Mesothelial cell of epicardium (in vitro differentiated cells): ENCODE measurements around the gene RNF113B. TPM values are rescaled to one million over a fixed set of nuclear protein-coding genes. Genes with fewer than 3 reads are reported as not detected.
A peak's percentile ranks its signal among the peaks of the same experiment; 100 is the strongest.

Source experiments
- DNase-seq, 2 experiments: peaks; one replicate each; pipeline ENCODE4 v3.0.0; 2021; ENCODE audit warnings: low spot score in 2 of 2; ENCODE audit not compliant: unreplicated experiment in 2 of 2
- H3K27ac Mint-ChIP-seq: 2 replicates; pipeline ENCODE4 v1.8.0; 2021; ENCODE audit warnings: mixed read lengths
- H3K27me3 Mint-ChIP-seq: 2 replicates; pipeline ENCODE4 v1.8.0; 2021; ENCODE audit warnings: low read depth, mixed read lengths
- H3K36me3 Mint-ChIP-seq: 2 replicates; pipeline ENCODE4 v1.8.0; 2021; ENCODE audit warnings: mixed read lengths
- H3K4me1 Mint-ChIP-seq: 2 replicates; pipeline ENCODE4 v1.8.0; 2021; ENCODE audit warnings: mixed read lengths
- H3K4me3 Mint-ChIP-seq: 2 replicates; pipeline ENCODE4 v1.8.0; 2021; ENCODE audit warnings: mild to moderate bottlenecking, moderate library complexity, mixed read lengths
- H3K9me3 Mint-ChIP-seq: 2 replicates; pipeline ENCODE4 v1.8.0; 2021; ENCODE audit warnings: mixed read lengths
- total RNA-seq: library from RNA; stranded (reverse); gene quantifications from 3 replicates; pipeline ENCODE4 v1.2.1, GENCODE V29; 2021
- TF ChIP-seq, protein P1 (sequence below): fragments of 200-600 bp; sonication (generic); IDR thresholded peaks from one replicate; pipeline ENCODE4 v1.5.0; 2021; ENCODE audit warnings: antibody characterized with exemption; ENCODE audit not compliant: unreplicated experiment

The RNF113B gene
- total RNA-seq, 1 donor from 2014 or later: not detected

DNA sequence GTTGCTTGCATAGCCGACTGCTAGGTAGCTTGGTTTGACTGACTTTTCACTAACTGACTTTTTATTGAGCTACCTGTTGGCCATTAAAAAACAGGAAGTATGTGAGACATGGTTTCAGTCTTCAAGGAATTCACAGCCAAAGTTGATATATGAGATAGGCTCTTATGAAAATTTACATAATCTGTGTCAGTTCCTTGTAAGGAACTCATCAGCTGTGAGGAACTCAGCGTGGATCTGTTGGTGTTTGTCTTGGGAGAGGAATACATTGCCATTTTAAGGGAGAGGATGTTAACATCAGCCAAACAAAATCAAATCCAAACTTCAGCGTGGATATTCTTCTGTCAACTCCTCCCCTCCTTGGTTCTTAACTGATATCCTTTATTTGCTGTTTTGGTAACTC, 2.0 kb downstream of the RNF113B start:
- Mint-ChIP-seq H3K27ac (peak overlapping the region; percentile 86), H3K4me1 (peaks cover 55% of the 10 kb centered on the region)

DNA sequence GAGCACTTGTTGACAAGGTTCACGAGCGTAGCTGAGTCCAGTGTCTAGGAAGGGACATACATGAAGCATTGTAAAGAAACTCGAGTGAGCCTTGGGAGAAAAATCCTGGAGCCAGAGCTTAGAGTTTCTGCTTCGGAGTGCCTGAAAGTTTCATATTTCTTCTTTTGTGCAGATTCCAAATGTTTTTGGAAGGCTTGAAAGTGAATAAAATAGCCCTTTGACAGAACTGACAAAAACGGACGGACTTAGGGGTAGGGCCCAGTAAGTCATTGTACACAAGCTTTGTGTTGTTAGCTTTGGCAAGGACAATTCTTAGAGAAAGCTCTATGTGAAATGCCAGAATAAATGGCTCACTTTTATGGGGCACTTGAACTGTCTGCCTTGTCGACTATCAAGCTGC, 2.8 kb downstream of the RNF113B start:
- Mint-ChIP-seq H3K4me1 (peaks cover 55% of the 10 kb centered on the region), H3K27ac (peak overlapping the region; percentile 86), H3K36me3 (peaks cover 21% of the 10 kb centered on the region), H3K27me3 (no peaks in the 10 kb centered on the region), H3K9me3 (peaks cover 4% of the 10 kb centered on the region), H3K4me3 (no peak overlapping the region)
- TF ChIP-seq, protein P1, sequence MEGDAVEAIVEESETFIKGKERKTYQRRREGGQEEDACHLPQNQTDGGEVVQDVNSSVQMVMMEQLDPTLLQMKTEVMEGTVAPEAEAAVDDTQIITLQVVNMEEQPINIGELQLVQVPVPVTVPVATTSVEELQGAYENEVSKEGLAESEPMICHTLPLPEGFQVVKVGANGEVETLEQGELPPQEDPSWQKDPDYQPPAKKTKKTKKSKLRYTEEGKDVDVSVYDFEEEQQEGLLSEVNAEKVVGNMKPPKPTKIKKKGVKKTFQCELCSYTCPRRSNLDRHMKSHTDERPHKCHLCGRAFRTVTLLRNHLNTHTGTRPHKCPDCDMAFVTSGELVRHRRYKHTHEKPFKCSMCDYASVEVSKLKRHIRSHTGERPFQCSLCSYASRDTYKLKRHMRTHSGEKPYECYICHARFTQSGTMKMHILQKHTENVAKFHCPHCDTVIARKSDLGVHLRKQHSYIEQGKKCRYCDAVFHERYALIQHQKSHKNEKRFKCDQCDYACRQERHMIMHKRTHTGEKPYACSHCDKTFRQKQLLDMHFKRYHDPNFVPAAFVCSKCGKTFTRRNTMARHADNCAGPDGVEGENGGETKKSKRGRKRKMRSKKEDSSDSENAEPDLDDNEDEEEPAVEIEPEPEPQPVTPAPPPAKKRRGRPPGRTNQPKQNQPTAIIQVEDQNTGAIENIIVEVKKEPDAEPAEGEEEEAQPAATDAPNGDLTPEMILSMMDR: no peak
- DNase-seq: no peak

More for the DNA sequence above, 2.0 kb downstream of the RNF113B start:
- Mint-ChIP-seq H3K4me3 (no peak overlapping the region), H3K9me3 (no peaks in the 10 kb centered on the region), H3K27me3 (no peaks in the 10 kb centered on the region), H3K36me3 (peaks cover 20% of the 10 kb centered on the region)
- TF ChIP-seq, protein P1: no peak
- no peak for DNase-seq

DNA sequence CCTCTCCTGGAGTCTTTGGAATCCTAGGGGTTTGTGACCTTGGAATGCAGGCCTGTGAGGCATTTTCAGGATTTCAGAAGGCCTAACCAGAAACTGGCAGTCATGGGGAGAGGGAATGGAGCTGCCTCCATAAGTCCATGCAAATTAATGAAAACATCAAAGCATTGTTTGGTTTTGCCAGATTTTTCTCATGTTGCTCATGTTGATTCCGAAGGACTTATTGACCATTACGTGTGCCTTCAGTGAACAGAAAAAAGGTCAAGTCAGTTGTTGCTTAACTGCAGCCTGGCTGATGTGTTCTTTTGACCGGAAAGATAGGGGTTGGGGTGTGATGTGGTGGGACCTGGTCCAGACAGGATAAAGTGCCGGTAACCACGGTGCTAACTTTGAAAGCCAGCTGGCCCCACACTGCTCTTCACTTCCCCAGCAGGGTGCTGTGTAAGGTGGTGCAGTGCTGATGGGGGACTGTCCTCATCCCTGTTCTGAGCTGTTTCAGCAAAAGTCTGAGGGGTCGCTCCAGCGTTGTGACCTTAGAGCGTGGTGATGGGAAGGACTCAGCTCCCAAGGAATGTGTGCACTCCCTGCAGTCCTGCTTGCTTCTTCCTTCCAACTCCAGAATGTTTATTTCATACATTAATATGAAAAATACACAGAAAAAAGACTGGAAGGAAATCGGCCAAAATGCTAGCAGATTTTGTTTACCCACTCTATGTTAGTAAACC, 3.5 kb downstream of the RNF113B start:
- no peak overlapping the region for H3K4me3 Mint-ChIP-seq
- TF ChIP-seq, protein P1: no peak

DNA sequence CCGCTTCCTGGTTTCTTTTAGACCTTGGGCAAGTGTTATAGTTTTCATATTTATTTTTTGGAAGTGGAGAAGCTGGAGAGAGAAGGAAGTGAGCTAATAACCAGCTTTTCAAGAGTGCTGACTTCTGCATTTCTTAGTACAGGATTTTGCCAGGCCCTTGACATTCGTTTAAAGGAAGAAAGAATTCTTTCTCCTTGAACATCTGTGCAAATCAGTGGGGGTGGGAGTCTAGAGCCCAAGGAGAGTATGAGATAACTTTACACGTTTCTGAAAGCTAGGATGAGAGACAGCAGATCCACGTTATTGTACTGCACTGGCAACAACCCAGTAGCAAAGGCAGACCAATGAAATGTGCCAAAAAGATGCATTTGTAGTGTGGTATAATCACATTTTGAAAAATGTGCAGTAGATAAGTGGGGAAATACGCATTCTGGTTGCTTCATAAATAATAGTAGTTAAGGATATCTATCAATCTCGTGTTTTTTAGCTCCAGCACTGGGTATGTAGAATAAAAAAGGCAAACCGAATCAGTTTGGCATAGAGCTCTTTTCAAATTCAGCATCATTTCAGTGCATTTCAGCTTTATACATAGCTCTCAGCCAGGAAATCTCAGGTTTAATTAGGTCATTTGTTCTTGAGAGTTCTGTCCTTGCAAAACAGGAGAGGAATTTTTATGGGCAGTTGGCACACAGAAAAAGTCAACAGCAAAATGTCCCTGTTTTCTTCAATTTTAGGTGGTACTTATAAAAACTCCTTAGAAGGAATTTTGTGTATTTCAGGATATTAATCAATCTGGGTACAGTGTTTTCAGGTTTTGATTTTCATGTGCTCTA, 4.3 kb downstream of the RNF113B start:
- TF ChIP-seq, protein P1: no peak
- Mint-ChIP-seq H3K27me3 (no peaks in the 10 kb centered on the region), H3K9me3 (peaks cover 8% of the 10 kb centered on the region), H3K4me1 (peaks cover 66% of the 10 kb centered on the region), H3K4me3 (peak overlapping the region; percentile 24), H3K27ac (peak overlapping the region; percentile 96), H3K36me3 (peaks cover 21% of the 10 kb centered on the region)
- DNase-seq: no peak

More for the DNA sequence above, 3.5 kb downstream of the RNF113B start:
- peaks cover 61% of the 10 kb centered on the region for H3K4me1 Mint-ChIP-seq
- DNase-seq: no peak
- H3K9me3 Mint-ChIP-seq: peaks cover 8% of the 10 kb centered on the region
- H3K27ac Mint-ChIP-seq: peak overlapping the region; percentile 96
- peaks cover 18% of the 10 kb centered on the region for H3K36me3 Mint-ChIP-seq
- no peaks in the 10 kb centered on the region for H3K27me3 Mint-ChIP-seq

DNA sequence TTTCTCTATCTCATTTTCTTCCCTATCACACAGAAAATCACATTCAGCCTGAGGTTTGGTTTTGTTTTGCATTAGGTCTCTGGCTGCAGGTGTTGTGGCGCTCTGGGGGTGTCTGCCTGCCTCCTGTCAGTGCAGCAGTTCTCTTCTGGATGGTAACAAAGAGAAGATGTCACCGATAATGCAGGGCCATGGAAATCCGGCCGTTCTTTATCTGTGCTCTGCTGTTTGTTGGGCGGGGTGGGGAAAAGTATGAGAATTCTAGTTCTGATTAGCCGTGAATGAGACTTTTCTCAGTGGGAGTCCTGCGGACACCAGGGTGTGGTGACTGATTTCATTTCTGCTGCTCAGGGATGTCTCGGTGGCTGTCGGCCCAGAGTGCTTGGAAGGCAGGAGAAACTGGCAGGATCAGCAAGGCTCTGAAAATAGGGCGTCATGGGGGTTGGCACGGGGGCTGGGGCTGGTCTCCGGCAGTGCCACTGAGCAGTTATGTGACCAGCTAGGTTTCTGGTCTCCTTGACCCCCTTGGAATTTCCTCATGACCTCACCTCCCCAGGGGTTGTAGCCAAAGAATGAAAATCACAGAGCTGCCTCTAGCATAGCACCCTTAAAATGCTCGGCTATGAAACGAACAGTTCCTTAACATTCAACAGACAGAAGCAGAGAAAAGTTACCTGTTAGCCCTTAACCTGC, 5.0 kb downstream of the RNF113B start:
- no peak for DNase-seq
- Mint-ChIP-seq H3K27me3 (no peaks in the 10 kb centered on the region), H3K9me3 (peaks cover 8% of the 10 kb centered on the region), H3K27ac (peak overlapping the region; percentile 96), H3K4me3 (peak overlapping the region; percentile 24), H3K4me1 (peaks cover 68% of the 10 kb centered on the region), H3K36me3 (peaks cover 16% of the 10 kb centered on the region)
- TF ChIP-seq, protein P1: no peak
